Lower leg skin (tissue), 4 donors: Measurements from ENCODE around the gene DNASE1L3. TPM values are rescaled to one million over a fixed set of nuclear protein-coding genes. Genes with fewer than 3 reads are reported as not detected.
A peak's percentile ranks its signal among the peaks of the same experiment; 100 is the strongest.

Source experiments
- DNase-seq, 2 donors: peaks; one replicate each; pipeline ENCODE4 v3.0.0-alpha.2; 2019; ENCODE audit warnings: low spot score in 2 of 2
- H3K4me3 ChIP-seq: fragments of 200-600 bp; sonication (generic); 2 replicates; pipeline ENCODE4 v1.5.1; 2017; ENCODE audit warnings: mild to moderate bottlenecking, low read depth; ENCODE audit not compliant: poor library complexity, severe bottlenecking
- POLR2A ChIP-seq, 2 donors: fragments of 450-650 bp; IDR thresholded peaks; one replicate each; pipeline ENCODE4 v1.6.1; 2016 to 2017; ENCODE audit warnings: antibody characterized with exemption in 2 of 2, mild to moderate bottlenecking in 1 of 2, moderate library complexity in 1 of 2
- WGBS, 2 donors: methylation state at CpG; one replicate each; pipeline ENCODE4 v1.1.5; 2018; 5-methylcytosine and 5-hydroxymethylcytosine counted together
- intact Hi-C: fragments of 100-400 bp; cut with DNase I; formaldehyde crosslinking; loops from one replicate; pipeline ENCODE4 v1.15.0; 2023; ENCODE audit warnings: low total_unique reads
- total RNA-seq, 4 donors: library from RNA; depleted of rRNA; stranded (reverse); fragments of >200 nt; gene quantifications; one replicate each; pipeline ENCODE4 v1.1.0, GENCODE V29; 2016
- TF ChIP-seq, protein P1 (sequence below), 3 donors: fragments of 450-650 bp; IDR thresholded peaks; one replicate each; pipeline ENCODE4 v1.5.1; 2016; ENCODE audit warnings: antibody characterized with exemption in 3 of 3, mild to moderate bottlenecking in 3 of 3, moderate library complexity in 2 of 3

Gene DNASE1L3
- total RNA-seq, 4 donors from 2014 or later, result 0.76 to 8.1 (median 3.1) TPM

DNA sequence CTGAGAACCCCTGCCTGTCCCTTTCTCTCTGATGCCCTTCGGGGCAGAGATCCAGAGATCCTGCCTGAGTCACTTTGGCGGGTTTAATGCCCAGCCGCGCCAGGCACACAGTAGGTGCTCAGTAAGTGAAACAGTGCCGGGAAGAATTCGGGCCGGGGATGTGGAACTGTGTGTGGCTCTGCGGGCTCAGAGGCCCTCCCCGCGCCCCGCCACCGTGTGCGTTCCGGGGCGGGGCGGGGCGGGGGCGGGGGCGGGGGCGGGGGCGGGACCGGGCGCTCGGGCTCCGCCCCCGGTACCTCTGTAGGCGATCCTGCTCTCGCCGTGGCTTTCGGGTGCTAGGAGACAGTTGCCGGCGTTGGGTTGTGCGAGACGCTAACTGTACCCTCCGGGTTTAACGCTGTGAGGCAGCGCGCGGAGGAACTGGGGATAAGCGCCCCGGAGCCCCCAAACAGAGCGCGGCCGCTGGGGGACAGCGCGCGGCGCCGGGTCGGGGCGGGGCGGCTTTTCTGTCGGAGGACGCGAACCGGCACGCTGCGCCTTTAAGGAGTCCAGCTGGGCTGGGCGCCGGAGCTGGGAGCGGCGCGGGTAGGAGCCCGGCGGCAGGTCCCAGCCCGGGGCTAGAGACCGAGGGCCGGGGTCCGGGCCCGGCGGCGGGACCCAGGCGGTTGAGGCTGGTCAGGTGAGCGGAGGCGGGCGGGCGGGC, 26.6 kb upstream of the DNASE1L3 start, which contains the start of gene ABHD6:
Gene ABHD6, plus strand, starts transcription at position 555 of the 703 bp plus-strand sequence. CDS start 18,795 bp downstream, outside the sequence.
- TF ChIP-seq, protein P1, sequence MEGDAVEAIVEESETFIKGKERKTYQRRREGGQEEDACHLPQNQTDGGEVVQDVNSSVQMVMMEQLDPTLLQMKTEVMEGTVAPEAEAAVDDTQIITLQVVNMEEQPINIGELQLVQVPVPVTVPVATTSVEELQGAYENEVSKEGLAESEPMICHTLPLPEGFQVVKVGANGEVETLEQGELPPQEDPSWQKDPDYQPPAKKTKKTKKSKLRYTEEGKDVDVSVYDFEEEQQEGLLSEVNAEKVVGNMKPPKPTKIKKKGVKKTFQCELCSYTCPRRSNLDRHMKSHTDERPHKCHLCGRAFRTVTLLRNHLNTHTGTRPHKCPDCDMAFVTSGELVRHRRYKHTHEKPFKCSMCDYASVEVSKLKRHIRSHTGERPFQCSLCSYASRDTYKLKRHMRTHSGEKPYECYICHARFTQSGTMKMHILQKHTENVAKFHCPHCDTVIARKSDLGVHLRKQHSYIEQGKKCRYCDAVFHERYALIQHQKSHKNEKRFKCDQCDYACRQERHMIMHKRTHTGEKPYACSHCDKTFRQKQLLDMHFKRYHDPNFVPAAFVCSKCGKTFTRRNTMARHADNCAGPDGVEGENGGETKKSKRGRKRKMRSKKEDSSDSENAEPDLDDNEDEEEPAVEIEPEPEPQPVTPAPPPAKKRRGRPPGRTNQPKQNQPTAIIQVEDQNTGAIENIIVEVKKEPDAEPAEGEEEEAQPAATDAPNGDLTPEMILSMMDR (IDR thresholded peaks at IDR 0.05), result no peak
- TF ChIP-seq POLR2A (IDR thresholded peaks at IDR 0.05), result no peak
- WGBS, 2 donors, result 0 to 2% methylated on average over 25 to 39 of the region's 77 CpGs
- peak within 1 kb of the TSS; percentile 80 for H3K4me3 ChIP-seq
- intact Hi-C loops, result no loop called here
- DNase-seq, result peak; percentile 58 to 93

DNA sequence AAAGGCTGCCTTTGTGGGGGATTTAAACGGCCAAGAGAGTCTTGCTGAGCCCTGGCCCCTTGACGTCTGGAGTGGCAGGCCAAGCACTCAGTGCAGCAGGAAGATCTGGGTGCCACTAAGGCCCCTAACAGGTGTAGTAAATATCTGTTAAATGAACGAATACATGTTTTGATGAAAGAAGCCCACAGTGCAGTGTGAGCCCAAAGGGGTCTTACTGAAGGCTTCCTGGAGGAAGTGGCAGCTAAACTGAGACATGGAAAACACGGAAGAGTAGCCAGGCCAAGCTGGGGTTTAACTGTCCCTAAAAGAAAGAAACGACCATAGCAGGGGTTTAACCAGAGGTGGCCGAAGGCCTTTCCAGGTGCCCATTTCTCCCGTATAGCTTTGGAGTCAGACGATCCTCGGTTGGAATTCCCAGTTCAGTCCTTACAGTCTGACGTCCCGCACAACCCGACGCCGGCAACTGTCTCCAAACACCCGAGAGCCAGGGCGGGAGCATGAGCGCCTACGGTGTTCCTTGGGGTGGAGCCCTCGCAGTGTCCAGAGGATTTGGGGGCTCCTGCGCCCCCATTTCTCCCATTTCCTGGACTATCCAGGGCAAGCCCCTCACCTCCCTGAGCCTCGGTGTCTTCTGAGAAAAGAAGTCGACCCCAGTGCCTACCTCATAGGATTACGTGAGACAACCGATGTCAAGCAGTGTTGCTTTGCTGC, 25.9 kb upstream of the DNASE1L3 start:
- DNase-seq, result peak in 1 of 2 donors; percentile 87
- peak overlapping the region; percentile 30 for H3K4me3 ChIP-seq
- intact Hi-C loops, result no loop called here
- 18% methylated on average over 24 of the region's 24 CpGs for WGBS, 2 donors
- no peak for TF ChIP-seq POLR2A (IDR thresholded peaks at IDR 0.05)
- TF ChIP-seq, protein P1 (IDR thresholded peaks at IDR 0.05), result no peak

DNA sequence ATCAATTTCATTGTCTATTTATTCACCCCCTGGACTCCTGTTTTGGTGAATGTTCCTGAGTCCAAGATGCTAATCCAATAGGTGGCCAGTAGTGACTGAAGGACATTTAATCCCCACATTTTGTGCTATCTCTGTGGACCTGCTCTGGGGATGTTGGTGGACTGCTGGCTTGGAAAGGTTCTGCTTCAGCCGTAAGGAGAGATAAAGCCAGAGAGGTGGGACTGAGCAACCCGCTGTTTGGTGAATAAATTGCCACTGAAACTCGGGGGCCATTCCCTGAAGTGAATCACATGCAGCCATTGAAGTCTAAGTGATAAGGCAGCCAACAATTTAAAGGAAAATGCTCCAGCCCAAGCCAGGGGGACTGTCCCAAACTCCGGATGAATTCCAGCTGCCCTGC, 25.2 kb upstream of the DNASE1L3 start:
- WGBS, 2 donors, result 83 to 84% methylated on average over 4 of the region's 4 CpGs
- H3K4me3 ChIP-seq, result no peak overlapping the region
- no peak for DNase-seq
- TF ChIP-seq POLR2A (IDR thresholded peaks at IDR 0.05), result no peak
- TF ChIP-seq, protein P1 (IDR thresholded peaks at IDR 0.05), result no peak
- intact Hi-C loops, result no loop called here

DNA sequence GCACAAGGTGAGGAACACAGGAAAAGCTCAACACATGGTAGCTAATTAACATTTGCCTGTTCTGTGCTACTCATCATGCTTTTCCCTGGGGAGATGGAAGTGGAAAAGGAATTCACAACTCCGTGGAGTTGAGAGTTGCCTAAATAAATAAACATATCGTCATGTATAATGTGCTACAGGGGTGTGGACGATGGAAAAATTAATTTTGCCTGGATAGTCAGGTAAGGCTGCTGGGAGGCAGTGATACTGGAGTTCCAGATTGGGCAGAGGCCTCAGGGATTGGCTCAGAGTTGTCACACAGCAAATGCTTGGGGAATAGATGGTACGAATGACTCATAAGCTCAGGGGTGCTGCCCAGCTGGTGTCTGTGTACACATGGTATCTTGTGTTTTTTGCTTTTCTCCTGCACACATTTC, 23.8 kb upstream of the DNASE1L3 start:
- WGBS, 2 donors, result 27 to 37% methylated on average over 4 of the region's 4 CpGs
- intact Hi-C loops, result no loop called here
- no peak overlapping the region for H3K4me3 ChIP-seq
- no peak for TF ChIP-seq POLR2A (IDR thresholded peaks at IDR 0.05)
- TF ChIP-seq, protein P1 (IDR thresholded peaks at IDR 0.05), result no peak
- DNase-seq, result peak in 1 of 2 donors; percentile 56

DNA sequence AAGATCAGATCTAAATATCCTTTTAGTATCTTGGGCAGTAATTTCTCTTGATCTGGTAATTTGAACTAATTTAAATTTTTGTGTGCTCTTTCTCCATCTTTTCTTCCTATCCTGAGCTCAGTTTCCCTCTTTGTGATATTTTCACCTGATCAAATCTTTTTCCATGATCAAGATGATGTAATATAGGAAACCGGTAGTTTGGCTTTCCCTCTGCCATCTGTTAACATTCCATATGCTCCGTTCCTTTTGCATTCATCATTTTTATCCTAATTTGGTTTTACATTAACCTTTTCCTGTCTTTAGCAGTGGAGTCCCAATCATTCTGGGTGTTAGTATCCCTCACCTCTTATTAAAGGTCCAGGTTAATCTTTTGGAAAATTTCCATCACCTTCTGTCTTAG, 20.9 kb upstream of the DNASE1L3 start:
- intact Hi-C loops, result no loop called here
- TF ChIP-seq POLR2A (IDR thresholded peaks at IDR 0.05), result no peak
- TF ChIP-seq, protein P1 (IDR thresholded peaks at IDR 0.05), result no peak
- H3K4me3 ChIP-seq, result no peak overlapping the region
- no peak for DNase-seq
- 17 to 19% methylated on average over 2 of the region's 2 CpGs for WGBS, 2 donors
